Naive thymus-derived CD4-positive, alpha-beta T cell (primary cell): ENCODE results near the gene SORCS1. TPM values are rescaled to one million over a fixed set of nuclear protein-coding genes. Genes with fewer than 3 reads are reported as not detected.

Experiments
- ATAC-seq: fragments of 150-1000 bp; cut with Tn5 transposase; 2 replicates; pipeline ENCODE4 v1.10.0; 2021; ENCODE audit warnings: mild to moderate bottlenecking, moderate library complexity
- CTCF ChIA-PET: fragments of 350-600 bp; sonication (Branson Sonifier 250); formaldehyde crosslinking; loops from one replicate; lab custom pipeline; 2021; ENCODE audit warnings: antibody characterized with exemption; lab: Charles Lee
- POLR2A ChIA-PET: fragments of 350-600 bp; sonication (Branson Sonifier 250); formaldehyde crosslinking; loops from one replicate; lab custom pipeline; 2021; ENCODE audit warnings: antibody characterized with exemption, inconsistent platforms; lab: Charles Lee
- DNase-seq, 9 donors: peaks; one replicate each; pipeline versions ENCODE4 v3.0.0 to v3.0.0-alpha.2; 2020 to 2022; ENCODE audit warnings: mixed read lengths in 1 of 9
- H3K27ac ChIP-seq: one replicate; pipeline ENCODE4 v1.7.0; 2013; ENCODE audit warnings: mild to moderate bottlenecking, low read depth, low read length, moderate library complexity
- H3K27me3 ChIP-seq, 2 donors: one replicate each; pipeline ENCODE4 v1.7.0; 2013; ENCODE audit warnings: low read length in 2 of 2, mild to moderate bottlenecking in 2 of 2, moderate library complexity in 2 of 2; ENCODE audit not compliant: control insufficient read depth in 2 of 2, insufficient read depth in 2 of 2
- H3K36me3 ChIP-seq, 3 experiments: 1 replicate in 2 of 3; 2 replicates in 1 of 3; pipeline ENCODE4 v1.7.0; 2013; ENCODE audit warnings: low read length in 3 of 3, mild to moderate bottlenecking in 3 of 3, moderate library complexity in 1 of 3; ENCODE audit not compliant: insufficient read depth in 3 of 3, control insufficient read depth in 2 of 3
- H3K4me1 ChIP-seq, 2 donors: one replicate each; pipeline ENCODE4 v1.7.0; 2013; ENCODE audit warnings: low read length in 2 of 2, mild to moderate bottlenecking in 2 of 2, moderate library complexity in 1 of 2; ENCODE audit not compliant: control insufficient read depth in 2 of 2, insufficient read depth in 2 of 2
- H3K4me3 ChIP-seq: 2 replicates; pipeline ENCODE4 v1.7.0; 2013; ENCODE audit warnings: mild to moderate bottlenecking, low read length
- H3K9me3 ChIP-seq, 3 experiments: 1 replicate in 2 of 3; 2 replicates in 1 of 3; pipeline ENCODE4 v1.7.0; 2013; ENCODE audit warnings: low read length in 3 of 3; ENCODE audit not compliant: control insufficient read depth in 2 of 3
- H3K27ac Mint-ChIP-seq, 9 donors: one replicate each; pipeline ENCODE4 v1.8.0; 2020 to 2022; ENCODE audit warnings: mixed read lengths in 9 of 9, mild to moderate bottlenecking in 8 of 9, moderate library complexity in 5 of 9, inconsistent platforms in 2 of 9
- H3K27me3 Mint-ChIP-seq, 5 donors: one replicate each; pipeline ENCODE4 v1.8.0; 2021 to 2022; ENCODE audit warnings: mixed read lengths in 5 of 5, mild to moderate bottlenecking in 1 of 5
- H3K36me3 Mint-ChIP-seq, 5 donors: one replicate each; pipeline ENCODE4 v1.8.0; 2020 to 2022; ENCODE audit warnings: mixed read lengths in 5 of 5, mild to moderate bottlenecking in 3 of 5, inconsistent platforms in 1 of 5
- H3K4me1 Mint-ChIP-seq, 7 donors: one replicate each; pipeline ENCODE4 v1.8.0; 2020 to 2022; ENCODE audit warnings: mixed read lengths in 7 of 7, mild to moderate bottlenecking in 3 of 7, inconsistent platforms in 1 of 7
- H3K4me3 Mint-ChIP-seq, 10 donors: one replicate each; pipeline ENCODE4 v1.8.0; 2020 to 2022; ENCODE audit warnings: mild to moderate bottlenecking in 10 of 10, mixed read lengths in 10 of 10, moderate library complexity in 6 of 10, inconsistent platforms in 2 of 10
- H3K9me3 Mint-ChIP-seq, 11 donors: one replicate each; pipeline ENCODE4 v1.8.0; 2020 to 2022; ENCODE audit warnings: mixed read lengths in 11 of 11, mild to moderate bottlenecking in 4 of 11, inconsistent platforms in 1 of 11, moderate library complexity in 1 of 11
- intact Hi-C, 2 donors: fragments of 100-400 bp; cut with micrococcal nuclease; formaldehyde crosslinking; loops; one replicate each; pipeline ENCODE4 v1.15.1; 2023
- polyA plus RNA-seq, 2 donors: library from polyadenylated mRNA; unstranded; fragments of 300-500 nt; fragmentation: Illumina TruSeq; gene quantifications; one replicate each; pipeline ENCODE4 v1.2.3, GENCODE V29; 2021
- total RNA-seq, 6 experiments: library from RNA in 5 of 6; stranded (reverse) in 5 of 6; gene quantifications; 1 replicate in 5 of 6; 2 replicates in 1 of 6; pipeline ENCODE4 v1.2.3 and lab custom pipeline; 2021 to 2026

SORCS1 gene
- total and polyA plus RNA-seq, 7 experiments from 2014 or later, result not detected

DNA sequence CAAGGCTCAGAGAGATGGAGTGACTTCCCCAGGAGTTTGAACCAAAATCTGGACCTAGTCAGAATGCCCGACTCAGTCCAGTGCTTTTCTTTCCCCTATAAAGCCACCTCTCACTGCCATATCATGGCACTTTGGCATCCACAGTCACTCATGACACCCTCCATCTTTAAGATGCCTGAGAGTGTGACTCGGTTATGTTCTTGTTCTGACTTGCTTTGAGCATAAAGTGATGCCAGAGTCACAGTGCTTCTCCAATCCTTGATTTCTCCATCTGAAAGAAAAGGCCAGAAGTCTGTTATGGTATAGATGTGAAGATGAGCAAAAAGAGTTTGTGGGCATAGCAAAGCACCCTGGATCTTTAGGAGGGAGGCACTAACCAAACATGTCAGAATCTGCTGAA lies 538.1 kb downstream of the SORCS1 start:
- Mint-ChIP-seq H3K4me1 (no peaks in the 10 kb centered on the region), H3K27me3 (peaks cover 0 to 10% (median 0%) of the 10 kb centered on the region in 5 donors), H3K36me3 (no peaks in the 10 kb centered on the region), H3K9me3 (peaks cover 0 to 2% (median 0%) of the 10 kb centered on the region in 11 donors), H3K27ac (no peak overlapping the region), H3K4me3 (no peak overlapping the region)
- H3K4me3 ChIP-seq, result no peak overlapping the region
- H3K9me3 ChIP-seq, result no peaks in the 10 kb centered on the region
- H3K4me1 ChIP-seq, result no peaks in the 10 kb centered on the region
- POLR2A ChIA-PET, result no interaction called here
- no peak for DNase-seq
- no peak overlapping the region for H3K27ac ChIP-seq
- CTCF ChIA-PET, result no interaction called here
- ATAC-seq, result no peak
- H3K27me3 ChIP-seq, result no peaks in the 10 kb centered on the region
- intact Hi-C loops, result no loop called here
- H3K36me3 ChIP-seq, result no peaks in the 10 kb centered on the region

DNA sequence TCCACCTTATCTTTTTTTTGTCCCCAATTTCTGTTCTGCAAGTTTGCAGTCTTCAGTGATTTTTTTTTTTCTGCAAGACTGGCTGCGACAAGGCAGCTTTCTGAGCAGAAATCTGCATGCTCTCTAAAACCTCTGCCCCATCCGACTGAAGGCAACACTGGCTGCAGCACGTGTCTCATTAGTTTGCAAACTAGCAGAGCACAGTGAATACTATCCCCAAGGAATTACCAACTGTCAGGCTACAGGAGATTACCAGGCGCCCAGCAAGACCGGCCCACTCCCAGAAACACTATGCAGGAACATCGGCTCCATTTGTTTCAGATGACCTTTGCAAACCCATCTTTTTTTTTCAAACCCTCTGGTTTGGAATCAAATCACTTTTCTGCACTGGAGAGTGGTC lies 538.8 kb downstream of the SORCS1 start:
- Mint-ChIP-seq H3K27ac (no peak overlapping the region), H3K36me3 (no peaks in the 10 kb centered on the region), H3K4me3 (no peak overlapping the region), H3K4me1 (no peaks in the 10 kb centered on the region), H3K27me3 (peaks cover 0 to 10% (median 0%) of the 10 kb centered on the region in 5 donors), H3K9me3 (no peaks in the 10 kb centered on the region)
- Histone ChIP-seq H3K4me1 (no peaks in the 10 kb centered on the region), H3K27me3 (no peaks in the 10 kb centered on the region), H3K4me3 (no peak overlapping the region), H3K36me3 (no peaks in the 10 kb centered on the region), H3K9me3 (no peaks in the 10 kb centered on the region), H3K27ac (no peak overlapping the region)
- CTCF ChIA-PET, result interaction anchor here (0.7 kb wide), 1 partner anchor 583 kb away, joined by 3 read pairs; no protein-coding TSS in a partner anchor
- ATAC-seq (no peak), DNase-seq (no peak)
- intact Hi-C loops, result loop anchor here in 1 of 2 donors (2.0 kb wide), 1 partner anchor 1919 kb away; no protein-coding TSS in a partner anchor
- POLR2A ChIA-PET, result no interaction called here

DNA sequence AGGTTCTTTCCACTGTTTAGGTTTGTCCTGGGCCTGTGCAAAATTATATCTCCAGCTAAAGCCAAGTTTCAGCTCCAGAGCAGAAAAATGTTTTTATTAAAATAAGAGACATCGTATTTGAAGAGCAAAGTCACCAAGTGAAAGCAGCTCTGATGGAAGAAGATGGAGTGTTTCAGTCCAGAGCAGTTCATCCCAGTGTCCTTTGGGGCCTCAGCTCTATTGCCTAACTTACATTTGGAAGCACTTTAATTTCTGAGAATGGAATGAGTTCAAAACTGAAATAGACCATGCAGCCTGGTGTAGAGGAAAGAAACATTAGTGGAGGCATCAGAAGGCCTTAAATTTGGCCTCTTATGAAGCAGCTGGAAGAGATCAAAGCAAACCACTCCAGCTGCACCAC lies 545.2 kb downstream of the SORCS1 start:
- no peak overlapping the region for H3K27ac ChIP-seq
- no peaks in the 10 kb centered on the region for H3K9me3 ChIP-seq
- intact Hi-C loops, result no loop called here
- Mint-ChIP-seq H3K4me3 (no peak overlapping the region), H3K36me3 (no peaks in the 10 kb centered on the region), H3K9me3 (peaks cover 0 to 7% (median 0%) of the 10 kb centered on the region in 11 donors), H3K27ac (no peak overlapping the region), H3K4me1 (no peaks in the 10 kb centered on the region), H3K27me3 (peaks cover 0 to 10% (median 0%) of the 10 kb centered on the region in 5 donors)
- ChIA-PET CTCF (no interaction called here), POLR2A (no interaction called here)
- H3K27me3 ChIP-seq, result no peaks in the 10 kb centered on the region
- H3K36me3 ChIP-seq, result no peaks in the 10 kb centered on the region
- ATAC-seq (no peak), DNase-seq (no peak)
- H3K4me1 ChIP-seq, result no peaks in the 10 kb centered on the region
- no peak overlapping the region for H3K4me3 ChIP-seq

DNA sequence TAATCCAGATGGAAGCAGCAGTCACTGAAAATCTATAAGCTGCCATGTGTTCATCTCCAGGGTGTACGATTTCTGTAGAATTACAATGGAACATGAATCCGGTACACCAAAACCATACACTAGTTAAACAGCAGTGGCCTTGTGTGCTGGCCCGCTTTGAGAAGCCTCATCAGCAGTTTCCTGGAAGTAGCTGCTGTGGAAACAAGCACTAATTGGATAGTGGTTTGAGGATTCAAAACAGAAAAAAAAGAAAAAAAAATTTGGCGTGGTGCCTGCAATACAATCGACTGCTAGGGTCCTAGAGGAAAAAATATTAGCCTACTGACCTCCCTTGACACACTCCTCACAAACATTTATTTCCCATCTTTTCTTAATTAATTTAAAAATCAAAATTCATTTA lies 545.9 kb downstream of the SORCS1 start:
- Mint-ChIP-seq H3K9me3 (peaks cover 0 to 7% (median 0%) of the 10 kb centered on the region in 11 donors), H3K27ac (no peak overlapping the region), H3K27me3 (peaks cover 0 to 5% (median 0%) of the 10 kb centered on the region in 5 donors), H3K4me1 (no peaks in the 10 kb centered on the region), H3K4me3 (no peak overlapping the region), H3K36me3 (no peaks in the 10 kb centered on the region)
- intact Hi-C loops, result no loop called here
- H3K36me3 ChIP-seq, result no peaks in the 10 kb centered on the region
- CTCF ChIA-PET, result no interaction called here
- ATAC-seq (no peak), DNase-seq (no peak)
- H3K4me3 ChIP-seq, result no peak overlapping the region
- POLR2A ChIA-PET, result no interaction called here
- H3K27ac ChIP-seq, result no peak overlapping the region
- H3K4me1 ChIP-seq, result no peaks in the 10 kb centered on the region
- no peaks in the 10 kb centered on the region for H3K27me3 ChIP-seq
- no peaks in the 10 kb centered on the region for H3K9me3 ChIP-seq

DNA sequence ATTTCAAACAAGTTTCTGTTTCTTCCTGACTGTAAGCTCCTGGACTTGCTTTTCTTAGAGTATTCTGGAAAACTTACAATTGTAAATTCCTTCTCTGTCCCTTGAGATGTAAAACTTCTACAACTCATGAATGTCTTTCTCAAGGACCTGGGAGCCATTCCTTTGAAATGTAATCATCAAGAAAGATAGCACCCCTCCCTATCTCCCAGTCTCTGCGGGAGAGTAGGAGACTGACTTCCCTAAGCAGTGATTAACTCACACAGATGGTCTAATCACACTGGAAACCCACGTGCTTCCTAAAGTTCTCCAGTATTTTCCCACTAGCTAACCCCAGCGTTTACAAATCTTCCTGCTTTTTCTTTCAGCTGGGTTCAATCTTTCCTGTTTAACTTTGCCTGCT lies 549.4 kb downstream of the SORCS1 start:
- intact Hi-C loops, result no loop called here
- H3K4me1 Mint-ChIP-seq, result no peaks in the 10 kb centered on the region
- POLR2A ChIA-PET, result no interaction called here
- Histone ChIP-seq H3K36me3 (no peaks in the 10 kb centered on the region), H3K27me3 (no peaks in the 10 kb centered on the region), H3K9me3 (no peaks in the 10 kb centered on the region), H3K4me3 (no peak overlapping the region), H3K4me1 (no peaks in the 10 kb centered on the region), H3K27ac (no peak overlapping the region)
- DNase-seq (no peak), ATAC-seq (no peak)
- H3K9me3 Mint-ChIP-seq, result peaks cover 0 to 7% (median 0%) of the 10 kb centered on the region in 11 donors
- H3K27ac Mint-ChIP-seq, result no peak overlapping the region
- H3K4me3 Mint-ChIP-seq, result no peak overlapping the region
- H3K27me3 Mint-ChIP-seq, result peaks cover 0 to 5% (median 0%) of the 10 kb centered on the region in 5 donors
- no peaks in the 10 kb centered on the region for H3K36me3 Mint-ChIP-seq
- CTCF ChIA-PET, result no interaction called here

DNA sequence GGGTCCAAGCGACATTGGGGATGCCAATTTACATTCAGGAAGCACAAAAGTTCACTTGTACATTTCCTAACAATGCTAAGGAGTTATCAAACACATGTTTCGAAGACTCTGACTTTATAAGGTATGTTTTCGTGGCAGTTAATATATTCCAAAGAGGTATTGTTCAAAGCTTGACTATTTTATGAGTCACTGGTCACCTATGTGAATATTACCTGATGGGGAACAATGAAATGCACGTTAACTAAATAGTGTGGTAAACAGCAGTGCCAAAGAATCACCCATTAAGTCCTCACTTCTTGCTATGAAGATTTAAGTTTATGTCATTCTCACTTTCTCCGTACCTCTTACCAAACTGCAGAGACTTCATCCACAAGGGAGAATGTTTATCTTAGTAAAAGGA lies 550.2 kb downstream of the SORCS1 start:
- Histone ChIP-seq H3K36me3 (no peaks in the 10 kb centered on the region), H3K27me3 (no peaks in the 10 kb centered on the region), H3K4me1 (no peaks in the 10 kb centered on the region), H3K9me3 (no peaks in the 10 kb centered on the region), H3K4me3 (no peak overlapping the region), H3K27ac (no peak overlapping the region)
- Mint-ChIP-seq H3K9me3 (peaks cover 0 to 7% (median 0%) of the 10 kb centered on the region in 11 donors), H3K4me3 (no peak overlapping the region), H3K4me1 (no peaks in the 10 kb centered on the region), H3K36me3 (no peaks in the 10 kb centered on the region), H3K27me3 (peaks cover 0 to 5% (median 0%) of the 10 kb centered on the region in 5 donors), H3K27ac (no peak overlapping the region)
- ATAC-seq (no peak), DNase-seq (no peak)
- intact Hi-C loops, result no loop called here
- ChIA-PET POLR2A (no interaction called here), CTCF (no interaction called here)

DNA sequence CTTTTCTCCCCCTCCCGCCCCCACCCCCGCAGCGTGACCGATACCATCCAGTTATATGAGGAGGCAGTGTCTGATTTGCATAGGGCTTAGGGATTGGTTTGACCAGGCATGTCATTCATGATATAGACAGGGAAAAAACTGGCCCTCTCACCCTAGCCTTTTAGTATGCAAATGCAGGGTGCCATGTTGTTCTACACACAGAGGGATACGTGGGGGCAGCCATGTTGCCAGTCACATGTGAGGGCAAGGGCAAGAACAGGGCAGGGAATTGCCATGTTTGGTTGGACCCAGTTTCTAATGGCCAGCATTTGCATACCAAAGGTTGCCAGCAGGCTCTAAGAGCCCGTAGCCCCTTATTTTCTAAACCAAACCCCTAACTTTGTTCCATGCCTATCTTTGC lies 552.1 kb downstream of the SORCS1 start:
- peaks cover 0 to 8% (median 0%) of the 10 kb centered on the region in 11 donors for H3K9me3 Mint-ChIP-seq
- H3K36me3 Mint-ChIP-seq, result no peaks in the 10 kb centered on the region
- H3K36me3 ChIP-seq, result no peaks in the 10 kb centered on the region
- no peaks in the 10 kb centered on the region for H3K4me1 ChIP-seq
- H3K27ac ChIP-seq, result no peak overlapping the region
- POLR2A ChIA-PET, result no interaction called here
- no peak overlapping the region for H3K4me3 Mint-ChIP-seq
- no peaks in the 10 kb centered on the region for H3K4me1 Mint-ChIP-seq
- DNase-seq (no peak), ATAC-seq (no peak)
- no peaks in the 10 kb centered on the region for H3K9me3 ChIP-seq
- peaks cover 0 to 5% (median 0%) of the 10 kb centered on the region in 5 donors for H3K27me3 Mint-ChIP-seq
- H3K4me3 ChIP-seq, result no peak overlapping the region
- CTCF ChIA-PET, result no interaction called here
- H3K27ac Mint-ChIP-seq, result no peak overlapping the region
- H3K27me3 ChIP-seq, result no peaks in the 10 kb centered on the region
- intact Hi-C loops, result no loop called here
